Kidney epithelial cell (primary cell): ENCODE results near the gene JSRP1. TPM values are rescaled to one million over a fixed set of nuclear protein-coding genes. Genes with fewer than 3 reads are reported as not detected.

Experiments
- DNase-seq: peaks from one replicate; pipeline ENCODE4 v3.0.0-alpha.2; 2010; ENCODE audit warnings: low read depth
- H3K27me3 ChIP-seq: 2 replicates; pipeline ENCODE4 v1.6.0; 2011; ENCODE audit warnings: low read length; ENCODE audit not compliant: control insufficient read depth, insufficient read depth
- H3K36me3 ChIP-seq: 2 replicates; pipeline ENCODE4 v1.5.1; 2011; ENCODE audit warnings: low read length; ENCODE audit not compliant: control insufficient read depth, insufficient read depth
- H3K4me3 ChIP-seq: 2 replicates; pipeline ENCODE4 v1.5.1; 2011; ENCODE audit warnings: low read depth, mild to moderate bottlenecking, control low read depth, low read length
- total RNA-seq: library from RNA; depleted of rRNA; stranded (reverse); fragments of >200 nt; gene quantifications from 2 replicates; pipeline ENCODE4 v1.2.3, GENCODE V29; 2015
- TF ChIP-seq, protein P1 (sequence below): IDR thresholded peaks from 2 replicates; pipeline ENCODE4 v1.5.1; 2011; ENCODE audit warnings: mild to moderate bottlenecking, moderate library complexity, low read length, control low read depth, inconsistent platforms; ENCODE audit not compliant: insufficient read depth, poor library complexity, severe bottlenecking

Gene JSRP1
- total RNA-seq, 1 donor from 2014 or later: 2.5 TPM

DNA sequence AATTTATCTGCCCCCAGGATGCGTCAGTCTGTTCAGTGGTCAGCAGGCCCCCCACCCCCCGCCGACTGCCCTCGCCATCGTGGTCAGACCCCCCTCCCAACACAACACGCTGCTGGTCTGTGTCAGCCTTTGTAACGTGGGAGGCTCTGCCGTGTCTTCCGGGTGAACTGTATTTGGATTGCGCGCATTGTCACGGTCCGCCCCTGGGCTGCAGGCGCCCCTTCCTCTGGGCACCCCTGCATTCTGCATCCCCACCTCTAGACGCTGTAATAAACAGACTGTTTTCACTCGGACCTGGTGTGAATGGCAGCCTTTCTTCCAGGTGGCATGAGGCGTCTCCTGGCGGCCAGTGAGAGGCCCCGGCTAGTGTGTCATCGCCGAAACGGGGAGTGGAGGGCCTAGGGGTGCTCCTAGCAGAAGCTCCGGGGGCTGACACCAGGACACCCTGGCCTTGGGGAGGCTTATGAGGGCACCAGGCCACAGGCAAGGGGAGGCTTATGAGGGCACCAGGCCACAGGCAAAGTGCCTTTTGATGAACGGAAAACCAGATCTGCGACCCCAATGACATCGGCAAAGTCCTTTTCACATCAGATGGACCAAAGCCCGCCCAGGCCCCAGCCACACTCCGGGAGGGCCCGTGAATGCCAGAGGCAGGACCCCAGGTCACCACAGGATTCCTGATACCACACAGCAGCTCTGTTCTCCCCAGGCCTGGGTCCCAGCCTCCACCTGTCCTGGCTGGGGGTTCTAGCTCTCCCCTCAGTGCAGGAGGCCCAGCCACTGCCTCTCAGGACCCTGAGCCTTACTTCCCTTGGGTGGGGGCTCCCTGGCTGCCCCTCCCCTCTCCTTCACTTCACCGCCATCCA is 23.7 kb downstream of the JSRP1 start:
- no peak overlapping the region for H3K4me3 ChIP-seq
- H3K27me3 ChIP-seq: no peaks in the 10 kb centered on the region
- TF ChIP-seq, protein P1, sequence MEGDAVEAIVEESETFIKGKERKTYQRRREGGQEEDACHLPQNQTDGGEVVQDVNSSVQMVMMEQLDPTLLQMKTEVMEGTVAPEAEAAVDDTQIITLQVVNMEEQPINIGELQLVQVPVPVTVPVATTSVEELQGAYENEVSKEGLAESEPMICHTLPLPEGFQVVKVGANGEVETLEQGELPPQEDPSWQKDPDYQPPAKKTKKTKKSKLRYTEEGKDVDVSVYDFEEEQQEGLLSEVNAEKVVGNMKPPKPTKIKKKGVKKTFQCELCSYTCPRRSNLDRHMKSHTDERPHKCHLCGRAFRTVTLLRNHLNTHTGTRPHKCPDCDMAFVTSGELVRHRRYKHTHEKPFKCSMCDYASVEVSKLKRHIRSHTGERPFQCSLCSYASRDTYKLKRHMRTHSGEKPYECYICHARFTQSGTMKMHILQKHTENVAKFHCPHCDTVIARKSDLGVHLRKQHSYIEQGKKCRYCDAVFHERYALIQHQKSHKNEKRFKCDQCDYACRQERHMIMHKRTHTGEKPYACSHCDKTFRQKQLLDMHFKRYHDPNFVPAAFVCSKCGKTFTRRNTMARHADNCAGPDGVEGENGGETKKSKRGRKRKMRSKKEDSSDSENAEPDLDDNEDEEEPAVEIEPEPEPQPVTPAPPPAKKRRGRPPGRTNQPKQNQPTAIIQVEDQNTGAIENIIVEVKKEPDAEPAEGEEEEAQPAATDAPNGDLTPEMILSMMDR: no peak
- DNase-seq: no peak
- H3K36me3 ChIP-seq: peaks cover 1% of the 10 kb centered on the region

DNA sequence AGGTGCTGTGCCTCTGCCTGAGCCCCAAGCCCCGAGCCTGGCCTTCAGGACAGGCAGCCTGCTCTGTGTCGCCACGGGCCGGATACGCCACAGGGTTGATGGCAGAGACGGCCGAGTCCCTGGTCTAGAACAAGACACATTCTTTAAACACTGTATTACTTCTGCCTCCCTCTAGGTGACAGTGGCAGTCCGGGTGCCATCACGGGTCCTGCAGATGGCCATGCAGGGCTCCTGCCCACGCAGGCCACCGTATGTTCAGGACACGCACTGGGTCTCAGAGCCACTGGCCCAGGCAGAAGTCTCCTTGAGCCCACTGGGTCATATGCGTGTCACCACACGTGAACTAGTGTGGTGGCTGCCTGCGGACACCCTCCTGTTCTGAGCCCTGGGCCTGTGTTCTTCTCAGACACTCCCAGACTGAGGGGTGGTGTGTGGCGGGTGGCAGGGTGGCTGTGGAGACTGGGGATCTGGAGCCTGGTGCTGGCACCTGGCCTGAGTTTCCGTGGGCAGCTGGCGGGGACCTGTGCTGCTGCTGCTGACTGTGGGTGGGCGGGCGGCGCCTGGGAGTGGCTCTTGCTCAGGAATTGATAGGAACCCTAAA is 24.5 kb downstream of the JSRP1 start:
- DNase-seq: no peak
- peaks cover 1% of the 10 kb centered on the region for H3K36me3 ChIP-seq
- TF ChIP-seq, protein P1: no peak
- no peak overlapping the region for H3K4me3 ChIP-seq
- H3K27me3 ChIP-seq: no peaks in the 10 kb centered on the region

DNA sequence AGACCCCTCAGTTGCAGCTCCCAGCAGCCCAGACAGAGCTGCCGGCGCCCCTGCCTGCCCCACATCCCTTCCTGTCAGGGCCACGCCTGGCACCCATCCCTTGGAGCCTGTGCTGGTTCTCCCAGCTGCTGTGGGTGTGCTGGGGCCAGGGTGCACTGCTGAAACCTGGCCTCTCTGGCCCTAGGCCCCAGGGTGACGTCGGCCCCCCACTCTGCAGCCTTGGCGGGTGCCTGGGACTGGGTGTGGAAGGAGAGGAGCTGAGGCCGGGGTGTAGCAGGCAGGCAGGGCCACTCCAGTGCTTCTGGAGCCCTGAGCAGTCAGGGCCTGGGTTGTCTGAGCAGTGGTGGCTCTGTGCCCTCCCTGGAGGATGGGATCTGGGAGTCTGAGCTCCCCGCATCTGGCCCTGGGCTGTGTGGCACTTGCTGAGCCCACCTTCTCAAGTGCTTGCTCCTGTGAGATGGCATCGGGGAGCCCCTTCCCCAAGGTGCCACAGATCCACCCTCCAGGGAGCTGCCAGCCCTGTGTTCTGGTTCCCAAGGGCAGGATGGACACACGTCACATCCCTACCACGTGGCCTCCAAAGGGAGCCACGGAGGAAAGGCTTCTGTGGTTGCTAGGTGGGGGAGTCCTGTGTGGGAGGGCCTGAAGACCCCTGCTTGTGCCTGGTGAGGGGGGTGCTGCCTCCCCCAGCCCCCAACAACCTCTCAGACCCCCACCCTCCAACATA is 25.2 kb downstream of the JSRP1 start:
- Histone ChIP-seq H3K4me3 (no peak overlapping the region), H3K36me3 (peaks cover 1% of the 10 kb centered on the region), H3K27me3 (no peaks in the 10 kb centered on the region)
- no peak for DNase-seq
- TF ChIP-seq, protein P1: no peak

DNA sequence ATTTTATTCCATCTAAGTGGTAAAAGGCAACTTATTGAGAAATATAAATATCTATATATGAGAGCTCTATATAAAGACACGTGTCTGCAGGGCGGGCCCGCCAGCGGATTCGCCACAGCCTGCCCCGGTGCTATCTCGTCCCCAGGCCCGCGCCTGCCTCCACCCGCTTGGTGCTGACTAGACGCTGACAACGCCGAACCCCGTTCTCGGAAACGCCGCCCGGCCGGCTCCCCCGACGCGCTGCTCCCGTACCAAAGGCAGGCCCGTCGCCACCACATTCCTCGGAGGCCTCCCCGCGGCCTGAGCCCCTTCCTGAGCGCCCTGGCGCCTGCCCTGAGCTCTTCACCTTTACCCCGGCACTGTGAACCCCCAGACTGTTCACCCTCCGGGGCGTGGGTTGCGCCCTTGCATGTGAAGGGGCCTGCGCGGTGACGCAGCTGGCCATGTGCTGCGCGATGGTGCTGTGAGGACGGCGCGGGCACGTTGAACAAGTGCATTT is 26.1 kb downstream of the JSRP1 start:
- no peak overlapping the region for H3K4me3 ChIP-seq
- no peak for DNase-seq
- TF ChIP-seq, protein P1: no peak
- no peaks in the 10 kb centered on the region for H3K27me3 ChIP-seq
- H3K36me3 ChIP-seq: peaks cover 1% of the 10 kb centered on the region

DNA sequence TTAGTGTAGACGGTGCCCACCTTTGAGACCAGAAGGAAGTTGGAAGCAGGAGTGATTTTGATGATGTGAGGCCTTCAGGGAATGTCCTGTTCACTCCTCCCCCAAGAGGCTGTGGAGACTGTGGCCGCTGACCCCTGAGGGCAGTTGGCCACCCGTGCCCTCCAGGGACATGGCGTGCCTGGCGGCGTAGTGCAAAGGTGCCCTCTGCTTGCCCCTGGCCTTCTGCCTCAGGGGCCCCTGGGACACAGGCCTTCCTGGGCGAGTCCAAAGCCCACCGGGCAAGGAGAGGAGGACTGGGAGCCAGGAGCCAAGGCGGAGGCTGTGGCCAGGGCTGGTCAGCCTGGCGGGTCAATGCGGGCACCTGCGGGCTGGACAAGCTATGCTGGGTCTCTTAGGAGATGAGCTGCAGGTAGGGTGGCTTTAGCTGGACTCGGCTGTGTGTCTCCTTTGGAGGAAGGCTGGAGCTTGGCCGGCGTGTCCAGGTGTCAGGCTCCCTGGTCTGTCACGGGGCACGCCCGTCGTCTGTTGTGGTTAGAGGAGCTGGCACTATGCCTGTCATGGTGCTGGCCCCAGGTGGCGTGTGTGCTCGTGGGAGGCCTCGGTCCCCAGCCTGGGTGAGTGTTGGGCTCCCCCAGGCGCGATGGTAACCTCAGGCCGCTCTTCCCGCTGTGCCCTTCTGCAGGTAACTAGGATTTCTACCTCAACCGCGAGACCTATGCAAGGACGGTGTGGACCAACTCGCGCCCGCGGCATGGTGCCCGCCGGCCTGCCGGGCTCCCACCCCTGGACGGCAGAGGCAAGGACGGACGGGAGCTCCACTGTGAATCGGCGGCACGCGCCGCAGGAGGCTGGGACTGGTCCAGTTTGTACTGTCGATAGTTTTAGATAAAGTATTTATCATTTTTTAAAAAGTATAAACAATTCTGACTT is 26.8 kb downstream of the JSRP1 start:
- H3K36me3 ChIP-seq: peaks cover 1% of the 10 kb centered on the region
- no peak for DNase-seq
- no peak overlapping the region for H3K4me3 ChIP-seq
- TF ChIP-seq, protein P1: no peak
- H3K27me3 ChIP-seq: no peaks in the 10 kb centered on the region
